Common myeloid progenitor, CD34-positive (primary cell): ENCODE measurements around the gene CYP1A1.
A peak's percentile ranks its signal among the peaks of the same experiment; 100 is the strongest.

Source experiments
- CTCF ChIA-PET: fragments of 350-600 bp; sonication (Branson Sonifier 250); formaldehyde crosslinking; loops from one replicate; lab custom pipeline; 2021; ENCODE audit warnings: antibody characterized with exemption; lab: Charles Lee
- POLR2A ChIA-PET: fragments of 350-600 bp; sonication (Branson Sonifier 250); formaldehyde crosslinking; loops from one replicate; lab custom pipeline; 2021; ENCODE audit warnings: antibody characterized with exemption; lab: Charles Lee
- DNase-seq, 3 donors: peaks; one replicate each; pipeline versions ENCODE4 v3.0.0 to v3.0.0-alpha.2; 2013
- H3K27ac ChIP-seq, 2 experiments: 1 replicate in 1 of 2; 2 replicates in 1 of 2; pipeline ENCODE4 v1.7.0; 2013; ENCODE audit warnings: inconsistent platforms in 2 of 2, low read length in 2 of 2, mild to moderate bottlenecking in 2 of 2, low read depth in 1 of 2, moderate library complexity in 1 of 2; ENCODE audit not compliant: severe bottlenecking in 2 of 2, insufficient read depth in 1 of 2, poor library complexity in 1 of 2
- H3K27me3 ChIP-seq, 5 experiments: replicated peaks in 2 of 5; 1 replicate in 3 of 5; 2 replicates in 2 of 5; pipeline versions ENCODE4 v1.6.1 to v1.7.0; 2013; ENCODE audit warnings: low read length in 4 of 5, mild to moderate bottlenecking in 2 of 5, moderate library complexity in 2 of 5, inconsistent platforms in 1 of 5; ENCODE audit not compliant: insufficient read depth in 5 of 5, control insufficient read depth in 4 of 5
- H3K36me3 ChIP-seq, 4 experiments: 1 replicate in 2 of 4; 2 replicates in 2 of 4; pipeline versions ENCODE4 v1.6.1 to v1.7.0; 2013; ENCODE audit warnings: low read length in 3 of 4, control low read depth in 1 of 4, mild to moderate bottlenecking in 1 of 4; ENCODE audit not compliant: control insufficient read depth in 4 of 4, insufficient read depth in 4 of 4
- H3K4me1 ChIP-seq, 4 experiments: 1 replicate in 3 of 4; 2 replicates in 1 of 4; pipeline versions ENCODE4 v1.6.1 to v1.7.1; 2013; ENCODE audit warnings: low read length in 3 of 4, mild to moderate bottlenecking in 3 of 4, control low read depth in 1 of 4, inconsistent platforms in 1 of 4, moderate library complexity in 1 of 4; ENCODE audit not compliant: control insufficient read depth in 4 of 4, insufficient read depth in 4 of 4; ENCODE audit errors: control extremely low read depth in 1 of 4
- H3K4me3 ChIP-seq, 7 experiments: 1 replicate in 4 of 7; 2 replicates in 3 of 7; pipeline versions ENCODE4 v1.5.1 to v1.7.0; 2013; ENCODE audit warnings: mild to moderate bottlenecking in 7 of 7, low read length in 6 of 7, moderate library complexity in 6 of 7, inconsistent platforms in 2 of 7, low read depth in 2 of 7, control low read depth in 1 of 7; ENCODE audit not compliant: insufficient read depth in 4 of 7, control insufficient read depth in 1 of 7; ENCODE audit errors: extremely low read depth in 1 of 7
- H3K9me3 ChIP-seq, 5 experiments: 1 replicate in 4 of 5; 2 replicates in 1 of 5; pipeline versions ENCODE4 v1.6.1 to v1.7.1; 2013; ENCODE audit warnings: low read length in 4 of 5, mild to moderate bottlenecking in 2 of 5, inconsistent platforms in 1 of 5, low read depth in 1 of 5, moderate library complexity in 1 of 5; ENCODE audit not compliant: control insufficient read depth in 4 of 5, insufficient read depth in 2 of 5; ENCODE audit errors: control extremely low read depth in 1 of 5
- WGBS: methylation state at CpG from one replicate; pipeline ENCODE4 v1.1.5; 2013; ENCODE audit not compliant: insufficient coverage; 5-methylcytosine and 5-hydroxymethylcytosine counted together

Gene CYP1A1

DNA sequence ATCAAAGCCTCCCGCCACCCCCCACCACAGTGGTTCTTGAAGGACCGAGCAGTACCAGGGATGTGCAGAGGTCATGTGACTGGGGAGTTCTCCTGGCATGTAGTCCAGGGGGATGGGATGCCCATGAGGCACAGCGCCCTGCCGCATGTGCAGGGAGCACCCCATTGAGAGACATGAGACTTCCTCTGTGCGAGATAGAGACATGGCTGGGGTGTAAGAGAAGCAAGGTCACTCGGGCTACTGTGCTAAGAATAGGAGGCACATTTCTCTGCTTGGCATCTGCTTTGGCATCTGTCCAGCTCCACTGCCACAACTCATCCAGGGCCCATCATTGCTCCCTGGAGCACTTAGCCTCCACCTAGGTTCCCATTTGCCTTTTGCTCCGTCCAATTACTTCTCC lies 2.4 kb upstream of the CYP1A1 start:
- H3K27ac ChIP-seq = no peak overlapping the region
- peaks cover 2 to 35% (median 8%) of the 10 kb centered on the region in 5 experiments for H3K27me3 ChIP-seq
- H3K9me3 ChIP-seq = no peaks in the 10 kb centered on the region
- WGBS = 100% methylated on average over 3 of the region's 7 CpGs
- no peaks in the 10 kb centered on the region for H3K36me3 ChIP-seq
- ChIA-PET CTCF (interaction anchor here (1.0 kb wide), 1 partner anchor 219 kb away, joined by 3 read pairs; no protein-coding TSS in a partner anchor), POLR2A (no interaction called here)
- no peak for DNase-seq
- peaks cover 0 to 29% (median 21%) of the 10 kb centered on the region in 4 experiments for H3K4me1 ChIP-seq
- H3K4me3 ChIP-seq = no peak overlapping the region

DNA sequence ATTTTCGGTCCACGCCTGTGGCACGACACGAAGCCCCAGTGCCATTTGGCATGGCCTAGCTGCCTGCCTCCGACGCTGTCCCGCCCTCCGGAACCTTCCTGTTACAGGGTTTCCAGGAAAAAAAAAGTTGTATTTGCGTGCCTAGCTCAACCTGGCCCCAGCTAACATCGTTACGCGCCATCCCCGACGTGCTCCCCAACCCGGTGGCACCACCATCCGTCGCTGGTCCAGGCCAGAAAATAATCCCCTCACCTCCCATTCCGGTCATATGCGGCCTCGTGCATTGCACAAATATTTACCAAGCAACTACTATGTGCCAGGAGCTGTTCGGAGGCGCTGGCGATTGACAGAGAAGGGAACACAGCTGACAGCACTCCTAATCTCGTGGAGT lies 1.4 kb upstream of the CYP1A1 start:
- no peaks in the 10 kb centered on the region for H3K9me3 ChIP-seq
- ChIA-PET CTCF (interaction anchor here (0.8 kb wide), 1 partner anchor 8 kb away, joined by 3 read pairs; no protein-coding TSS in a partner anchor), POLR2A (no interaction called here)
- no peak for DNase-seq
- H3K36me3 ChIP-seq = no peaks in the 10 kb centered on the region
- 56% methylated on average over 18 of the region's 24 CpGs for WGBS
- no peak overlapping the region for H3K27ac ChIP-seq
- peaks cover 2 to 35% (median 8%) of the 10 kb centered on the region in 5 experiments for H3K27me3 ChIP-seq
- H3K4me3 ChIP-seq = peak overlapping the region in 5 of 7 experiments; percentile 51 to 77 (median 66)
- peaks cover 0 to 29% (median 21%) of the 10 kb centered on the region in 4 experiments for H3K4me1 ChIP-seq

DNA sequence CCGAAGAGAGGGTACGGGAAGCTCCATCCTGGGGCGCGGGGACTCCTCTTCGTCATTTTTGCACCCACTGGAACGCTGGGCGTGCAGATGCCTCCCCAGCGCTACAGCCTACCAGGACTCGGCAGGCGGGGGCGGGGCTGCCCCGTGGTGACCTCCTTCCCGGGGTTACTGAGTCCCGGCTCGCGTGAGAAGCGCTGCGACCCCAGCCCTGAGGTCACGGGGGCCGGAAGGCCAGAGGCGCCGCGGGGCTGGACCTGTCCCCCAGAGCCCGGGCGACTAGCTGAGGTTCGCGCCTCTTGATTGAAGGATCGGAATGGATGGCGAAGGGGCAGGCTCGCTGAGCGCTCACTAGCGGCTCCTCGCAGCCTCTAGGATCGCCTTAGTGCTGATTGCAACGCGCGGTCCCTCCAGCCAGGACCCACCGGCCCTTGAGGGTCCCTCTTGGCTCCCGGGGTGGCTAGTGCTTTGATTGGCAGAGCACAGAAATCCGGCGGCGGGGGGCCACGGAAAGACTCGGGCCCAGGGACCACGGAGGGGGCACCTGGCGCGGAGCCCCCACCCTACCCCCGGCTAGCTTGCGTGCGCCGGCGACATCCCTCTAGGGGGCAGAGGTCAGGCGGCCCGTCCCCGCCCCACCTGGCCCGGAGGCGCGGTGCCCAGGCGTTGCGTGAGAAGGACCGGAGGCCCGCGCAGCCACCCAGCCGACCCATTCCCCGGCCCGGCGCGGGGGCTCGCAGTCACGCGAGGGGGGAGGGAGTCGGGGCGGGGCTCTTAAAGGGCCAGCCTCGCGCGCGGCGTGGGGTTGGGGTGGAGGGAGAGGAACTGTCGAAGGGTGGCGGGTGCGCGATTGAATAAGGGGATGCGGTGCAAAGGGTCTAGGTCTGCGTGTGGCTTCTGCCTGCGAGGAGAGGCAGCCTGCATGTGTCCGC lies 781 bp upstream of the CYP1A1 start:
- no peaks in the 10 kb centered on the region for H3K36me3 ChIP-seq
- 1% methylated on average over 66 of the region's 86 CpGs for WGBS
- H3K9me3 ChIP-seq = no peaks in the 10 kb centered on the region
- H3K4me1 ChIP-seq = peaks cover 0 to 27% (median 21%) of the 10 kb centered on the region in 4 experiments
- H3K27ac ChIP-seq = peak overlapping the region in 1 of 2 experiments; percentile 25
- peaks cover 2 to 35% (median 10%) of the 10 kb centered on the region in 5 experiments for H3K27me3 ChIP-seq
- DNase-seq = peak; percentile 67 to 70 (median 68)
- H3K4me3 ChIP-seq = peak overlapping the region; percentile 28 to 77 (median 61)
- ChIA-PET CTCF (interaction anchor here (0.8 to 3.1 kb wide), 5 partner anchors 9 to 93 kb away, joined by 3 to 10 read pairs (median 4); no protein-coding TSS in a partner anchor), POLR2A (no interaction called here)

DNA sequence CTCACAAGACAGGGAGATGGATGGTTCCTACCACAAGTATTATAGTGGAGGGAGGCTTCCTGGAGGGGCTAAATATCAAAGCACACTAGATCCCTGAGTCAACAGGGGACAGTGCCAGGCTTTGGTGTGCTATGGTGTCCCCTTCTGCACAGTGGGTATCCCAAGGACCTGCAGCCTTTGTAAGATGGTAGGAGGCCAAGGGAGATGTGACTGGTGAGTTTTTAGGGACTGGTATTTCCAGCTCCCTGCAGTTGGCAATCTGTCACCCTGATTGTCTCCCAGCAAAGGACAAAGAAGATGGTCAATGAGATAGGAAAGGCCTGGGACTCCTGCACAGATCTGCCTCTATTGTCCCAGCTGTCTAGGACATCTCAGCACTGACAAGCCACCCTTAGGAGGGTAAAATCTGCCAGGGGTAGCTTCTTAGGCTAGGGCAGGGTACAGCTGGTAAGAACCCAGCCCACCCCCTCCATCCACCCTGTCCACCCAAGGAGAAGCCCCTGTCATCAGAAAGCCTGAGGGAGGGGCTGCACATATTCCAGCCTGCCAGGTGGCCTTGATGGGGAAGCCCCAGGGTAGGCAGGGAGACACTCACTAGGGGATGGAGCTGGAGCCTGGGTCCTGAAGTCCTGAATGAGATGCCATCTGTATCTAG lies 631 bp downstream of the CYP1A1 start:
- H3K4me3 ChIP-seq = no peak overlapping the region
- H3K27ac ChIP-seq = no peak overlapping the region
- H3K4me1 ChIP-seq = peaks cover 0 to 22% (median 16%) of the 10 kb centered on the region in 4 experiments
- POLR2A ChIA-PET = no interaction called here
- CTCF ChIA-PET = interaction anchor here (0.8 to 3.1 kb wide), 5 partner anchors 9 to 92 kb away, joined by 3 to 10 read pairs (median 4); no protein-coding TSS in a partner anchor
- no peaks in the 10 kb centered on the region for H3K9me3 ChIP-seq
- peaks cover 2 to 35% (median 10%) of the 10 kb centered on the region in 5 experiments for H3K27me3 ChIP-seq
- no peak for DNase-seq
- no peaks in the 10 kb centered on the region for H3K36me3 ChIP-seq

DNA sequence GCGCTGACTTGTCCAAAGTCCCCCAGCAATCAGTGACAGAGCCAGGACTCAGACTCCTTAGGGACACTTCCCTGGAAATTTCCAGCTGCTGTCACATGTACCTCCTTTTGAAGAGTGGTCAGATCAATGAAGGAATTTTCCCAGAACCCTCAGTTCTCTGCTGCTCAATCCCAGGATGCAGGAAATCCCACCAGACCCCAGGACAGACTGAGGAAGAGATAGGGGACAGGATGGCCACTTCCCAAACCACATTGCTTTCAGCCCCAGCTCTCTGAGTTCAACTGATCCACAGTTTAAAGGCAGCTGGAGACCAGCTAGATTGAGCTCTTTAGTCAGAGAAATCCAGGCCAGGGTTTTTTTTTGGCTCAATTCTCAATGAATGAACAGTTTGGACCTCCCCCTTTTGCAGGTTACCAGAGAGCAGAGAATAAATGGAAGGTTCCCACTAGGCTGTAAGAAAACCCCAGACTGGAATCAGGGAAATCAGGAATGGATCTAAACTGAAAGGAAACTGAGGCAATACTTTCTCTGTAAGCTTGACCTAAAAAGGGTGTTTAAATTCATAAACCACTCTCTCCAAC lies 1.5 kb downstream of the CYP1A1 start:
- no peaks in the 10 kb centered on the region for H3K36me3 ChIP-seq
- H3K9me3 ChIP-seq = no peaks in the 10 kb centered on the region
- no CpG with 5 or more reads among the region's 1 CpG for WGBS
- DNase-seq = peak; percentile 50 to 76 (median 74)
- H3K27me3 ChIP-seq = peaks cover 2 to 35% (median 10%) of the 10 kb centered on the region in 5 experiments
- H3K4me1 ChIP-seq = peaks cover 0 to 22% (median 16%) of the 10 kb centered on the region in 4 experiments
- ChIA-PET CTCF (interaction anchor here (0.8 to 3.1 kb wide), 5 partner anchors 8 to 64 kb away, joined by 3 to 10 read pairs (median 3); no protein-coding TSS in a partner anchor), POLR2A (no interaction called here)
- H3K27ac ChIP-seq = no peak overlapping the region
- H3K4me3 ChIP-seq = no peak overlapping the region

DNA sequence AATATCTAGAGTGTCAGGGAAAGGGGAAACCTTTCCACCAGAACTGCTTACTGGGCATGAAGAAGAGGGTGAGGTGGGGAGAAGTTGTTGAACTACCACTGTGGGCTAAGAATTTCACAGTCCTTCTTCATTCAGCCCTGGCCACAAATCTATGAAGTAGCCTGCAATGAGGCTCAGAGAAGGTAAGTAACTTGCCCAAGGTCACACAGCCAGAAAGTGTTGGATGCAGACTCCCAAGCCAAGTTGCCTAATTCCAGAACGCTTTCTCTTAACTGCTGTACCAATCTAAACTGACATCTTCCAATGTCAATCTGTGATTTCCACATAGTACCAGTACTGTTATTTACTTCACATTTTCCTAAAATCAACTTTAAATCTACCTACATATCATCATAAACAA lies 2.1 kb downstream of the CYP1A1 start:
- Histone ChIP-seq H3K36me3 (no peaks in the 10 kb centered on the region), H3K4me3 (no peak overlapping the region), H3K27me3 (peaks cover 2 to 35% (median 10%) of the 10 kb centered on the region in 5 experiments), H3K27ac (no peak overlapping the region), H3K9me3 (no peaks in the 10 kb centered on the region), H3K4me1 (peaks cover 0 to 22% (median 16%) of the 10 kb centered on the region in 4 experiments)
- WGBS = 90% methylated on average over 1 of the region's 1 CpG
- ChIA-PET CTCF (interaction anchor here (1.0 to 3.1 kb wide), 3 partner anchors 8 to 65 kb away, joined by 3 to 10 read pairs (median 3); no protein-coding TSS in a partner anchor), POLR2A (no interaction called here)
- no peak for DNase-seq
